Measurements from ENCODE around the gene TGIF2. TPM values are rescaled to one million over a fixed set of nuclear protein-coding genes. Genes with fewer than 3 reads are reported as not detected.
A peak's percentile ranks its signal among the peaks of the same experiment; 100 is the strongest.

The TGIF2 gene
- total RNA-seq, 1 experiment from 2014 or later: 71.1 TPM

- TF ChIP-seq ARID4B (CRISPR knock-in tag; IDR thresholded peaks at IDR 0.05; ENCODE audit: borderline replicate concordance) (0 out of 2 replicates have a peak, but pooled peaks have one; percentile 15), HMGA2 (CRISPR knock-in tag; IDR thresholded peaks at IDR 0.05) (no peak), IRF1 (CRISPR knock-in tag; IDR thresholded peaks at IDR 0.05) (no peak), JUN (CRISPR knock-in tag; IDR thresholded peaks at IDR 0.05) (no peak), CBFB (CRISPR knock-in tag; IDR thresholded peaks at IDR 0.05; ENCODE audit: low read depth) (no peak), OVOL2 (CRISPR knock-in tag; IDR thresholded peaks at IDR 0.05; ENCODE audit: borderline replicate concordance) (no peak), GABPB1 (CRISPR knock-in tag; IDR thresholded peaks at IDR 0.05) (no peak; the same call in 1 of the 2 replicates), SMAD3 (CRISPR knock-in tag; IDR thresholded peaks at IDR 0.05; ENCODE audit: borderline replicate concordance) (no peak), ZNF232 (CRISPR knock-in tag; IDR thresholded peaks at IDR 0.05) (no peak), FOXK1 (CRISPR knock-in tag; IDR thresholded peaks at IDR 0.05) (no peak), NFE2L1 (CRISPR knock-in tag; IDR thresholded peaks at IDR 0.05) (0 out of 2 replicates have a peak, but pooled peaks have one; percentile 11)
These were observed 695 bp upstream of the TGIF2 start (continued) for GRCh38 chr20:36572701-36573102.

GRCh38 chr20:36573798-36574365 lies 485 bp downstream of the TGIF2 start:
- peaks cover 12% of the 10 kb centered on the region for H3K36me3 Mint-ChIP-seq
- H3K9me3 Mint-ChIP-seq: no peaks in the 10 kb centered on the region
- DNase-seq (ENCODE audit: low spot score) (no peak), ATAC-seq (peak; percentile 0; the same call in 1 of the 2 replicates)
- peak overlapping the region; percentile 86 for H3K4me3 Mint-ChIP-seq
- TF ChIP-seq NR2C2 (CRISPR knock-in tag; IDR thresholded peaks at IDR 0.05) (no peak), ZNF232 (CRISPR knock-in tag; IDR thresholded peaks at IDR 0.05) (no peak), ZNF317 (CRISPR knock-in tag; IDR thresholded peaks at IDR 0.05; ENCODE audit: borderline replicate concordance, low read depth) (no peak), GABPB1 (CRISPR knock-in tag; IDR thresholded peaks at IDR 0.05) (no peak), NFE2L1 (CRISPR knock-in tag; IDR thresholded peaks at IDR 0.05) (no peak), ZSCAN18 (CRISPR knock-in tag; IDR thresholded peaks at IDR 0.05) (no peak), NR1H2 (CRISPR knock-in tag; IDR thresholded peaks at IDR 0.05) (no peak), ZNF423 (CRISPR knock-in tag; IDR thresholded peaks at IDR 0.05) (peak; percentile 66), ARID4B (CRISPR knock-in tag; IDR thresholded peaks at IDR 0.05; ENCODE audit: borderline replicate concordance) (no peak)
- CTCF ChIA-PET: interaction anchor here (1.1 to 3.5 kb wide), 6 partner anchors 11 to 67 kb away, joined by 3 to 32 read pairs (median 9); partner anchors contain the start of genes MYL9 and RAB5IF
- H3K27ac Mint-ChIP-seq: no peak overlapping the region
- no peaks in the 10 kb centered on the region for H3K27me3 Mint-ChIP-seq (ENCODE audit: low read depth)
- POLR2A ChIA-PET: interaction anchor here (0.9 to 5.8 kb wide), 3 partner anchors 11 to 104 kb away, joined by 3 to 54 read pairs (median 4); partner anchors contain the start of gene RAB5IF
- H3K4me1 Mint-ChIP-seq: peaks cover 59% of the 10 kb centered on the region
